ENCODE measurements around the gene BCL2L12. TPM values are rescaled to one million over a fixed set of nuclear protein-coding genes. Genes with fewer than 3 reads are reported as not detected.

Gene BCL2L12
- total RNA-seq, 1 experiment from 2014 or later, result 93.9 TPM

DNA sequence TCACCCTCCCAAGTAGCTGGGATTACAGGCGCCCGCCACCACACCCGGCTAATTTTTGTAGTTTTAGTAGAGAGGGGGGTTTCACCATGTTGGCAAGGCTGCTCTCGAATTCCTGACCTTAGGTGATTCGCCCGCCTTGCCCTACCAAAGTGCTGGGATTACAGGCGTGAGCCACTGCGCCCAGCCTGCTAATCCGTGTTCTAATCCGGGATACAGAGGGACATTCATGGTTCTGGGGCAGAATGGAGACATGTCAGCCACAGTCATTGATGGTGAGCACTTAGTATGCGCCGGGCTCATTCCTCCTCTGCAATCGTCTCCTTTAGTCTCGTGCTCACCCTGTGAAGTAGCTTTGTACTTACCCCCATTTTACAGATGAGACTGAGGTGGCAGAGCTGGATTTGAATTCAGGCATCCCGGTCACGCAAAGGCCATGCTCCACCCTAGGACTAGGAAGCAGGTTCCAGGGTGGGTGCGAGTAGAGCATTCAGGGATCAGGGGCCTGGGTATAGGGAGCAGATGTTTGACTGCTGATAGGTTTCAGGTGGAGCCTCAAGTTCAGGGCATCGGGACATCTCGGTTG lies 34.0 kb upstream of the BCL2L12 start:
- CTCF ChIA-PET, result interaction anchor here (1.1 kb wide), 1 partner anchor 20 kb away, joined by 3 read pairs; no protein-coding TSS in a partner anchor
- RAD21 ChIA-PET (ENCODE audit: low non-redundant PET in 1 of 2, low total read pairs in 2 of 2, uncharacterized antibody in 2 of 2, unreplicated experiment in 2 of 2), result no interaction called here
- H3K36me3 ChIP-seq (ENCODE audit: control insufficient read depth in 1 of 2, insufficient read depth in 2 of 2, low read length in 2 of 2), result no peaks in the 10 kb centered on the region; a peak in 1 of 4 replicates
- TF ChIP-seq CEBPB (IDR thresholded peaks at IDR 0.05; ENCODE audit: low read depth), result no peak
- TF ChIP-seq, protein P1, sequence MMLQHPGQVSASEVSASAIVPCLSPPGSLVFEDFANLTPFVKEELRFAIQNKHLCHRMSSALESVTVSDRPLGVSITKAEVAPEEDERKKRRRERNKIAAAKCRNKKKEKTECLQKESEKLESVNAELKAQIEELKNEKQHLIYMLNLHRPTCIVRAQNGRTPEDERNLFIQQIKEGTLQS (IDR thresholded peaks at IDR 0.05), result no peak
- TF ChIP-seq, protein P2, sequence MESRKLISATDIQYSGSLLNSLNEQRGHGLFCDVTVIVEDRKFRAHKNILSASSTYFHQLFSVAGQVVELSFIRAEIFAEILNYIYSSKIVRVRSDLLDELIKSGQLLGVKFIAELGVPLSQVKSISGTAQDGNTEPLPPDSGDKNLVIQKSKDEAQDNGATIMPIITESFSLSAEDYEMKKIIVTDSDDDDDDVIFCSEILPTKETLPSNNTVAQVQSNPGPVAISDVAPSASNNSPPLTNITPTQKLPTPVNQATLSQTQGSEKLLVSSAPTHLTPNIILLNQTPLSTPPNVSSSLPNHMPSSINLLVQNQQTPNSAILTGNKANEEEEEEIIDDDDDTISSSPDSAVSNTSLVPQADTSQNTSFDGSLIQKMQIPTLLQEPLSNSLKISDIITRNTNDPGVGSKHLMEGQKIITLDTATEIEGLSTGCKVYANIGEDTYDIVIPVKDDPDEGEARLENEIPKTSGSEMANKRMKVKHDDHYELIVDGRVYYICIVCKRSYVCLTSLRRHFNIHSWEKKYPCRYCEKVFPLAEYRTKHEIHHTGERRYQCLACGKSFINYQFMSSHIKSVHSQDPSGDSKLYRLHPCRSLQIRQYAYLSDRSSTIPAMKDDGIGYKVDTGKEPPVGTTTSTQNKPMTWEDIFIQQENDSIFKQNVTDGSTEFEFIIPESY (IDR thresholded peaks at IDR 0.05; ENCODE audit: extremely low read depth, insufficient replicate concordance, low read length), result no peak
- TF ChIP-seq SP1 (IDR thresholded peaks at IDR 0.05; ENCODE audit: low read depth), result no peak
- TF ChIP-seq, protein P3, sequence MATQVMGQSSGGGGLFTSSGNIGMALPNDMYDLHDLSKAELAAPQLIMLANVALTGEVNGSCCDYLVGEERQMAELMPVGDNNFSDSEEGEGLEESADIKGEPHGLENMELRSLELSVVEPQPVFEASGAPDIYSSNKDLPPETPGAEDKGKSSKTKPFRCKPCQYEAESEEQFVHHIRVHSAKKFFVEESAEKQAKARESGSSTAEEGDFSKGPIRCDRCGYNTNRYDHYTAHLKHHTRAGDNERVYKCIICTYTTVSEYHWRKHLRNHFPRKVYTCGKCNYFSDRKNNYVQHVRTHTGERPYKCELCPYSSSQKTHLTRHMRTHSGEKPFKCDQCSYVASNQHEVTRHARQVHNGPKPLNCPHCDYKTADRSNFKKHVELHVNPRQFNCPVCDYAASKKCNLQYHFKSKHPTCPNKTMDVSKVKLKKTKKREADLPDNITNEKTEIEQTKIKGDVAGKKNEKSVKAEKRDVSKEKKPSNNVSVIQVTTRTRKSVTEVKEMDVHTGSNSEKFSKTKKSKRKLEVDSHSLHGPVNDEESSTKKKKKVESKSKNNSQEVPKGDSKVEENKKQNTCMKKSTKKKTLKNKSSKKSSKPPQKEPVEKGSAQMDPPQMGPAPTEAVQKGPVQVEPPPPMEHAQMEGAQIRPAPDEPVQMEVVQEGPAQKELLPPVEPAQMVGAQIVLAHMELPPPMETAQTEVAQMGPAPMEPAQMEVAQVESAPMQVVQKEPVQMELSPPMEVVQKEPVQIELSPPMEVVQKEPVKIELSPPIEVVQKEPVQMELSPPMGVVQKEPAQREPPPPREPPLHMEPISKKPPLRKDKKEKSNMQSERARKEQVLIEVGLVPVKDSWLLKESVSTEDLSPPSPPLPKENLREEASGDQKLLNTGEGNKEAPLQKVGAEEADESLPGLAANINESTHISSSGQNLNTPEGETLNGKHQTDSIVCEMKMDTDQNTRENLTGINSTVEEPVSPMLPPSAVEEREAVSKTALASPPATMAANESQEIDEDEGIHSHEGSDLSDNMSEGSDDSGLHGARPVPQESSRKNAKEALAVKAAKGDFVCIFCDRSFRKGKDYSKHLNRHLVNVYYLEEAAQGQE (IDR thresholded peaks at IDR 0.05; ENCODE audit: low read depth), result no peak
- TF ChIP-seq, protein P4, sequence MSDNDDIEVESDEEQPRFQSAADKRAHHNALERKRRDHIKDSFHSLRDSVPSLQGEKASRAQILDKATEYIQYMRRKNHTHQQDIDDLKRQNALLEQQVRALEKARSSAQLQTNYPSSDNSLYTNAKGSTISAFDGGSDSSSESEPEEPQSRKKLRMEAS (IDR thresholded peaks at IDR 0.05), result no peak
- TF ChIP-seq POLR2AphosphoS5 (IDR thresholded peaks at IDR 0.05; ENCODE audit: low read depth, low read length), result no peak
- no peak for TF ChIP-seq EZH2 (IDR thresholded peaks at IDR 0.05)
- no peak for TF ChIP-seq ZFX (IDR thresholded peaks at IDR 0.05)
- TF ChIP-seq POLR2A (IDR thresholded peaks at IDR 0.05; ENCODE audit: borderline replicate concordance, extremely low read depth, insufficient read depth, insufficient read length), result no peak
- TF ChIP-seq CBX3 (IDR thresholded peaks at IDR 0.05; ENCODE audit: low read depth), result no peak
- no peak for TF ChIP-seq FOSL1 (IDR thresholded peaks at IDR 0.05; ENCODE audit: low read depth)
- no peak for TF ChIP-seq EGR1 (IDR thresholded peaks at IDR 0.05; ENCODE audit: low read depth)
- no peak for TF ChIP-seq ZNF274 (IDR thresholded peaks at IDR 0.05; ENCODE audit: low read depth, low read length)
- TF ChIP-seq SRF (IDR thresholded peaks at IDR 0.05; ENCODE audit: low read depth), result no peak
- TF ChIP-seq SIN3A (IDR thresholded peaks at IDR 0.05; ENCODE audit: low read depth), result no peak
- TF ChIP-seq ELF1 (IDR thresholded peaks at IDR 0.05; ENCODE audit: borderline replicate concordance, low read depth), result no peak
- no peaks in the 10 kb centered on the region for H3K9me2 ChIP-seq (ENCODE audit: insufficient read depth)
- H3K4me2 ChIP-seq (ENCODE audit: low read length), result no peak overlapping the region
- DNase-seq (ENCODE audit: low read depth, low spot score), result no peak
- H3K27me3 ChIP-seq (ENCODE audit: insufficient read depth, low read length), result no peaks in the 10 kb centered on the region
- no peak overlapping the region for H3K27ac ChIP-seq (ENCODE audit: low read depth, low read length)
- no TSS peak for BruUV-seq (replicated peaks)
- no peaks in the 10 kb centered on the region for H4K20me1 ChIP-seq (ENCODE audit: insufficient read depth)
- POLR2A ChIA-PET, result interaction anchor here (2.9 kb wide), 1 partner anchor 9 kb away, joined by 13 read pairs; the partner anchor contains the start of gene RRAS
- H3K79me2 ChIP-seq (ENCODE audit: insufficient read depth, low read length), result no peaks in the 10 kb centered on the region
- H3K9ac ChIP-seq (ENCODE audit: low read length), result no peak overlapping the region
- no peak overlapping the region for H2AFZ ChIP-seq (ENCODE audit: low read depth, low read length, poor library complexity, severe bottlenecking)
- no peak for ATAC-seq
- H3K4me3 ChIP-seq (replicated peaks in 1 of 2; ENCODE audit: low read depth in 1 of 2, low read length in 2 of 2), result no peak overlapping the region
- intact Hi-C loops (cut with micrococcal nuclease), result no loop called here
- peaks cover 3 to 12% of the 10 kb centered on the region in 2 experiments; a peak in 2 of 4 replicates for H3K4me1 ChIP-seq (ENCODE audit: control insufficient read depth in 1 of 2, insufficient read depth in 2 of 2, low read length in 2 of 2)
- no peaks in the 10 kb centered on the region for H3K9me3 ChIP-seq (ENCODE audit: control insufficient read depth in 1 of 2, insufficient read depth in 1 of 2, low read depth in 1 of 2, low read length in 2 of 2)
